Stimulated activated CD4-positive, alpha-beta T cell treated with anti-CD3 and anti-CD28 coated beads, Interleukin-15, amount 100 ng/mL, for 48 hours (primary cell): ENCODE results near the gene ITGA2B.
"Not testable (repeated sequence)": the region's sequence is repeated elsewhere in the genome, so short reads cannot be mapped to it uniquely, and the experiment has no call there.

Experiments used
- DNase-seq, 2 donors: peaks; one replicate each; pipeline ENCODE4 v3.0.0-alpha.2; 2020; ENCODE audit warnings: low read depth in 2 of 2

Gene ITGA2B

GRCh38 chr17:44390250-44390870, 911 bp upstream of the ITGA2B start:
- DNase-seq: no peak

- DNase-seq: no peak
These were observed 314 bp upstream of the ITGA2B start for GRCh38 chr17:44389723-44390202.

- DNase-seq: no peak
These were observed 1.6 kb downstream of the ITGA2B start for GRCh38 chr17:44387804-44388203.

GRCh38 chr17:44386182-44386525, 3.3 kb downstream of the ITGA2B start:
- DNase-seq: no peak

GRCh38 chr17:44385287-44386181, 3.9 kb downstream of the ITGA2B start:
- DNase-seq: peak; percentile 83

GRCh38 chr17:44384823-44385286, 4.6 kb downstream of the ITGA2B start:
- DNase-seq: no peak

GRCh38 chr17:44384281-44384822, 5.1 kb downstream of the ITGA2B start:
- no peak for DNase-seq

- no peak for DNase-seq
These were observed 5.6 kb downstream of the ITGA2B start for GRCh38 chr17:44383861-44384260.

GRCh38 chr17:44383363-44383762, 6.1 kb downstream of the ITGA2B start:
- DNase-seq: no peak

GRCh38 chr17:44382917-44383316, 6.5 kb downstream of the ITGA2B start:
- no peak for DNase-seq

- no peak for DNase-seq
These were observed 7.6 kb downstream of the ITGA2B start for GRCh38 chr17:44381810-44382305.

GRCh38 chr17:44380767-44381166, 8.7 kb downstream of the ITGA2B start:
- no peak for DNase-seq

GRCh38 chr17:44379887-44380286, 9.6 kb downstream of the ITGA2B start:
- DNase-seq: no peak

- DNase-seq: no peak
These were observed 11.2 kb downstream of the ITGA2B start for GRCh38 chr17:44378171-44378705.

GRCh38 chr17:44376779-44377178, 12.7 kb downstream of the ITGA2B start:
- DNase-seq: no peak

- DNase-seq: no peak
These were observed 13.3 kb downstream of the ITGA2B start for GRCh38 chr17:44376124-44376523.

GRCh38 chr17:44375196-44376017, 14.0 kb downstream of the ITGA2B start:
- no peak for DNase-seq

- no peak for DNase-seq
These were observed 14.9 kb downstream of the ITGA2B start for GRCh38 chr17:44374306-44375195.

- no peak for DNase-seq
These were observed 17.4 kb downstream of the ITGA2B start for GRCh38 chr17:44372036-44372435.

GRCh38 chr17:44369414-44370023, 19.9 kb downstream of the ITGA2B start:
- DNase-seq: not testable (repeated sequence)
